Measurements from ENCODE around the gene SLC35A2.
A peak's percentile ranks its signal among the peaks of the same experiment; 100 is the strongest.

The SLC35A2 gene

GRCh38 chrX:48911412-48912182 is at the start of gene SLC35A2:
Gene SLC35A2, minus strand, starts transcription at chrX:48911646. Its CDS starts 10 bp downstream, at chrX:48911636.
- in situ Hi-C loops (cut with HindIII; ENCODE audit: low pct_unique_long_range_greater_than_20kb, low sequenced_read_pairs), result no loop called here
- DNase-seq (ENCODE audit: low read depth in 1 of 2, low spot score in 1 of 2), result peak; percentile 72 to 88
- TF ChIP-seq JUND (IDR thresholded peaks at IDR 0.05; ENCODE audit: low read depth), result no peak

- in situ Hi-C loops (cut with HindIII; ENCODE audit: low pct_unique_long_range_greater_than_20kb, low sequenced_read_pairs), result no loop called here
- no peak for TF ChIP-seq JUND (IDR thresholded peaks at IDR 0.05; ENCODE audit: low read depth)
Measured at GRCh38 chrX:48960291-48960690, 48.8 kb upstream of the SLC35A2 start.

GRCh38 chrX:48958635-48959094 is 47.2 kb upstream of the SLC35A2 start:
- DNase-seq (ENCODE audit: low read depth in 1 of 2, low spot score in 1 of 2), result peak in 1 of 2 experiments; percentile 43
- in situ Hi-C loops (cut with HindIII; ENCODE audit: low pct_unique_long_range_greater_than_20kb, low sequenced_read_pairs), result no loop called here
- TF ChIP-seq JUND (IDR thresholded peaks at IDR 0.05; ENCODE audit: low read depth), result no peak

More at GRCh38 chrX:48960291-48960690, 48.8 kb upstream of the SLC35A2 start:
- DNase-seq (ENCODE audit: low read depth in 1 of 2, low spot score in 1 of 2), result no peak

- in situ Hi-C loops (cut with HindIII; ENCODE audit: low pct_unique_long_range_greater_than_20kb, low sequenced_read_pairs), result no loop called here
- peak; percentile 96 to 99 for DNase-seq (ENCODE audit: low read depth in 1 of 2, low spot score in 1 of 2)
- no peak for TF ChIP-seq JUND (IDR thresholded peaks at IDR 0.05; ENCODE audit: low read depth)
Measured at GRCh38 chrX:48957827-48958634, 46.6 kb upstream of the SLC35A2 start.

GRCh38 chrX:48957477-48957826 is 46.0 kb upstream of the SLC35A2 start, which contains the start of gene OTUD5:
Gene OTUD5, minus strand, starts transcription at chrX:48957607. Its CDS starts 37 bp downstream, at chrX:48957570.
- in situ Hi-C loops (cut with HindIII; ENCODE audit: low pct_unique_long_range_greater_than_20kb, low sequenced_read_pairs), result no loop called here
- peak in 1 of 2 experiments; percentile 49 for DNase-seq (ENCODE audit: low read depth in 1 of 2, low spot score in 1 of 2)
- no peak for TF ChIP-seq JUND (IDR thresholded peaks at IDR 0.05; ENCODE audit: low read depth)

- DNase-seq (ENCODE audit: low read depth in 1 of 2, low spot score in 1 of 2), result no peak
- no peak for TF ChIP-seq JUND (IDR thresholded peaks at IDR 0.05; ENCODE audit: low read depth)
- in situ Hi-C loops (cut with HindIII; ENCODE audit: low pct_unique_long_range_greater_than_20kb, low sequenced_read_pairs), result no loop called here
Measured at GRCh38 chrX:48956728-48957414, 45.4 kb upstream of the SLC35A2 start.

GRCh38 chrX:48948589-48948988 is 37.1 kb upstream of the SLC35A2 start:
- DNase-seq (ENCODE audit: low read depth in 1 of 2, low spot score in 1 of 2), result no peak
- in situ Hi-C loops (cut with HindIII; ENCODE audit: low pct_unique_long_range_greater_than_20kb, low sequenced_read_pairs), result no loop called here
- TF ChIP-seq JUND (IDR thresholded peaks at IDR 0.05; ENCODE audit: low read depth), result no peak

GRCh38 chrX:48945517-48946348 is 34.3 kb upstream of the SLC35A2 start:
- in situ Hi-C loops (cut with HindIII; ENCODE audit: low pct_unique_long_range_greater_than_20kb, low sequenced_read_pairs), result no loop called here
- peak; percentile 49 to 64 for DNase-seq (ENCODE audit: low read depth in 1 of 2, low spot score in 1 of 2)
- TF ChIP-seq JUND (IDR thresholded peaks at IDR 0.05; ENCODE audit: low read depth), result no peak

- in situ Hi-C loops (cut with HindIII; ENCODE audit: low pct_unique_long_range_greater_than_20kb, low sequenced_read_pairs), result no loop called here
- DNase-seq (ENCODE audit: low read depth in 1 of 2, low spot score in 1 of 2), result no peak
- no peak for TF ChIP-seq JUND (IDR thresholded peaks at IDR 0.05; ENCODE audit: low read depth)
Measured at GRCh38 chrX:48942895-48943294, 31.4 kb upstream of the SLC35A2 start.

GRCh38 chrX:48940404-48940955 is 29.0 kb upstream of the SLC35A2 start:
- TF ChIP-seq JUND (IDR thresholded peaks at IDR 0.05; ENCODE audit: low read depth), result no peak
- in situ Hi-C loops (cut with HindIII; ENCODE audit: low pct_unique_long_range_greater_than_20kb, low sequenced_read_pairs), result no loop called here
- DNase-seq (ENCODE audit: low read depth in 1 of 2, low spot score in 1 of 2), result no peak

- in situ Hi-C loops (cut with HindIII; ENCODE audit: low pct_unique_long_range_greater_than_20kb, low sequenced_read_pairs), result no loop called here
- DNase-seq (ENCODE audit: low read depth in 1 of 2, low spot score in 1 of 2), result no peak
- no peak for TF ChIP-seq JUND (IDR thresholded peaks at IDR 0.05; ENCODE audit: low read depth)
Measured at GRCh38 chrX:48939524-48940228, 28.2 kb upstream of the SLC35A2 start.
